HTERT RPE-1 (cell line): Measurements from ENCODE around the gene TP53AIP1.

Source experiments
- in situ Hi-C: fragments of 300-500 bp; cut with MboI; formaldehyde crosslinking; loops from 4 replicates; pipeline ENCODE4 v1.14.3; 2020; ENCODE audit warnings: low sequenced_read_pairs

Gene TP53AIP1

GRCh38 chr11:128942817-128943427 is at the start of gene TP53AIP1:
TSS of gene TP53AIP1 (minus strand) at chr11:128942871. CDS start at chr11:128937818, 5,053 bp downstream.
- in situ Hi-C loops: no loop called here

- in situ Hi-C loops: no loop called here
Observed at GRCh38 chr11:128988242-128988970, 45.7 kb upstream of the TP53AIP1 start.

GRCh38 chr11:128985880-128986279 is 43.2 kb upstream of the TP53AIP1 start:
- in situ Hi-C loops: no loop called here

GRCh38 chr11:128983023-128983422 is 40.4 kb upstream of the TP53AIP1 start:
- in situ Hi-C loops: no loop called here

GRCh38 chr11:128981254-128981653 is 38.6 kb upstream of the TP53AIP1 start:
- in situ Hi-C loops: no loop called here

GRCh38 chr11:128970598-128971190 is 28.0 kb upstream of the TP53AIP1 start:
- in situ Hi-C loops: no loop called here

GRCh38 chr11:128968916-128969315 is 26.2 kb upstream of the TP53AIP1 start:
- in situ Hi-C loops: no loop called here

- in situ Hi-C loops: no loop called here
Observed at GRCh38 chr11:128967578-128967977, 24.9 kb upstream of the TP53AIP1 start.

GRCh38 chr11:128965485-128965884 is 22.8 kb upstream of the TP53AIP1 start:
- in situ Hi-C loops: no loop called here

- in situ Hi-C loops: no loop called here
Observed at GRCh38 chr11:128964463-128964930, 21.8 kb upstream of the TP53AIP1 start.

GRCh38 chr11:128963744-128964325 is 21.2 kb upstream of the TP53AIP1 start:
- in situ Hi-C loops: no loop called here

GRCh38 chr11:128962896-128963295 is 20.2 kb upstream of the TP53AIP1 start:
- in situ Hi-C loops: no loop called here

GRCh38 chr11:128961645-128962044 is 19.0 kb upstream of the TP53AIP1 start:
- in situ Hi-C loops: no loop called here

GRCh38 chr11:128957202-128957482 is 14.5 kb upstream of the TP53AIP1 start:
- in situ Hi-C loops: no loop called here

GRCh38 chr11:128956401-128957201 is 13.9 kb upstream of the TP53AIP1 start:
- in situ Hi-C loops: no loop called here

GRCh38 chr11:128955636-128956035 is 13.0 kb upstream of the TP53AIP1 start:
- in situ Hi-C loops: no loop called here

GRCh38 chr11:128953151-128953550 is 10.5 kb upstream of the TP53AIP1 start:
- in situ Hi-C loops: no loop called here

GRCh38 chr11:128949791-128950454 is 7.3 kb upstream of the TP53AIP1 start:
- in situ Hi-C loops: no loop called here

GRCh38 chr11:128948583-128948982 is 5.9 kb upstream of the TP53AIP1 start:
- in situ Hi-C loops: no loop called here

GRCh38 chr11:128947773-128948172 is 5.1 kb upstream of the TP53AIP1 start:
- in situ Hi-C loops: no loop called here

GRCh38 chr11:128946648-128947047 is 4.0 kb upstream of the TP53AIP1 start:
- in situ Hi-C loops: no loop called here
